GM18867 (cell line): ENCODE results near the gene NGEF.
"Not testable (repeated sequence)": the region's sequence is repeated elsewhere in the genome, so short reads cannot be mapped to it uniquely, and the experiment has no call there.

Source experiments
- ATAC-seq: cut with Tn5 transposase; IDR thresholded peaks from one replicate; pipeline ENCODE4 v1.9.1; 2021; ENCODE audit warnings: mild to moderate bottlenecking, moderate library complexity; ENCODE audit not compliant: unreplicated experiment

The NGEF gene

DNA sequence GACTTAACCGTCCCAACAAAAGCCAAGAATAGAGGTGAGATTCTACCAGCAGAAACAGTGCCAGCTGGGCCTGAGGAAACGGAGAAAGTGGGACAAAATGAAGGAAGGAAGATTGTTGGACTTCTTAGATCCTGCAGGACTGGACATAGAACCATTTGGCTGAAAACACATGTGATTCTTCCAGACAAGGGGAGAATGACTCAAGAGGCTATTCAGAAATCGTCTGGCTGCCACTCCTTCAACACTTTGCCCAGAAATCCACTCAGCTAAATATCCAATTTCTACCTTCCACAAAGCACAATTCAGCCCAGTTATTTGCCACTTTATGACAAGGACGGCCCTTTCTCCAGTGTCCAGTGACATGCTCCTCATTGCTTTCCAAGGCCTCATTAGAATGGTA lies 81.4 kb downstream of the NGEF start:
- no peak for ATAC-seq

DNA sequence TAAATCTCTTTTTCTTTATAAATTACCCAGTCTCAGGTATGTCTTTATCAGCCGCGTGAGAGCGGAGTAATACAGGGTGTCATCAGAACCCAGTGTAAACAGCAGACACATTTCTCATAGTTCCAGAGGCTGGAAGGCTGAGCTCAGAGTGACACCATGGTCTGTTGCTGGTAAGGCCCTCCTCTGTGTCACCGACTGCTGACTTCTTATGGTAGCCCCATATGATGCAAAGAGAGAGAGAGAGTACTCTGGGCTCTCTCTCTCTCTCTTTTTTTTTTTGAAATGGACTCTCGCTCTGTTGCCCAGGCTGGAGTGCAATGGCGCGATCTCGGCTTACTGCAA lies 83.0 kb downstream of the NGEF start:
- no peak for ATAC-seq

DNA sequence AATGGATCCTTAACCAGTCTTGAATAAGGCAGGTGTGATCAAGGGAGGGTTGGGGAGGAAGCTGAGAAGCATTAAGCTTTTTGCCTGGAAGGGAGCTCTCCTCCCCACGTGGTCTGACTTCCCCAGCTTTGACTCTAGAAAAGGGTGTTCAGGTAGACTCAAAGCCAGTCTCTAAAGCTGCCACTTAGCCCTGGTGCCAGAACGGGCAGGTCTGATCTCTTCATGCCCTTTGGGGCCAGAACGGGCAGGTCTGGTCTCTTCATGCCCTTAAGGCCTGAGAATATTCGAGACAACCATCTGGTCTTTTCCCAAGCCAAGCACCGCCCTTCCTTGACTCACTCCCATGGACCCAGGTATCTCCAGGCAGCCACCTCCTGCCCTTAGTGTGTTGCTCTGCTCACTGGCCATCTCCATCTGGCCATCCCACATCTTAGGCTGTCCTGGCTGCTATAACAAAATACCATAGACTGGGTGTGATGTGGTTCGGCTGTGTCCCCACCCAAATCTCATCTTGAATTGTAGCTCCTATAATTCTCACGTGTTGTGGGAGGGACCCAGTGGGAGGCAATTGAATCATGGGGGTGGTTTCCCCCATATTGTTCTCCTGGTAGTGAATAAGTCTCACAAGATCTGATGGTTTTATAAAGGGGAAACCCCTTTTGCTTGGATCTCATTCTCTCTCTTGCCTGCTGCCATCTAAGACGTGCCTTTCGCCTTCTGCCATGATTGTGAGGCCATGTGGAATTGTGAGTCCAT lies 83.6 kb downstream of the NGEF start:
- ATAC-seq = no peak

DNA sequence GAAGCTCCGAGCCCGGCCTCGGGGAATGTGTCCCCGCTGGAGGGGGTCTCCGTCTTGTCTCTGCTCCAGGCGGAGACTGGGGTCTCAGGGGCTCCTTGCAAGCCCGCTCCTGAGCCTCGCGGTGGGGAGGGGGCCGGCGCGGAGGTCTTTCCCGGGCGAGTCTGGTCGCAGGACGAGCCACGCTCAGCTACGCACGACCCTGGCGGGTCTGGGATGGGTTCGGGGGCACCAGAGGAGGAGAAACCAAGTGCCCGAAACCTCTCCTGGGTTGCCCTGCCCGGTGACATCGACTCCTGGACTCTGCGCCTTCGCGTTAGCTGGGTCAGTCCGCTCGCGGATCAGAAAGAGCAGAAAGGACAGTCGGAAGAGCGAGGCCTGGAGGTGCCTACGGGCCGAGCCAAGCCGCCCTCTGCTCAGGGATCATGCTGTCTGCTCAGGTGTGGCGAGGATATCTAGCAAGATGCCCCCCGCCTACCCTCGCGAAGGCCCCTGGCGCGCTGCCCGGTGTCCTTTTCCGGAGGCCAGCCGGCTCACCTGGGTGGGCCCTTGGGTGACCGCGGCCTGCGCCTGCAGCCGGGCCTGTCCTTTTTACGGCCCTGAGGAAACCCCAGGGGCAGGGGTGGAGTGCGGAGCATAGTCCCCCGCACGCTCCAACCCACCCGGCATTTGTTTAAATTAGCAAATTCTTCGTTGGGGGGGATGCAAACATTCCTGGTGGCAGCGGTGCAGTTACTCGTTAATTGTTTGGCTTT lies 84.3 kb downstream of the NGEF start:
- ATAC-seq = no peak

DNA sequence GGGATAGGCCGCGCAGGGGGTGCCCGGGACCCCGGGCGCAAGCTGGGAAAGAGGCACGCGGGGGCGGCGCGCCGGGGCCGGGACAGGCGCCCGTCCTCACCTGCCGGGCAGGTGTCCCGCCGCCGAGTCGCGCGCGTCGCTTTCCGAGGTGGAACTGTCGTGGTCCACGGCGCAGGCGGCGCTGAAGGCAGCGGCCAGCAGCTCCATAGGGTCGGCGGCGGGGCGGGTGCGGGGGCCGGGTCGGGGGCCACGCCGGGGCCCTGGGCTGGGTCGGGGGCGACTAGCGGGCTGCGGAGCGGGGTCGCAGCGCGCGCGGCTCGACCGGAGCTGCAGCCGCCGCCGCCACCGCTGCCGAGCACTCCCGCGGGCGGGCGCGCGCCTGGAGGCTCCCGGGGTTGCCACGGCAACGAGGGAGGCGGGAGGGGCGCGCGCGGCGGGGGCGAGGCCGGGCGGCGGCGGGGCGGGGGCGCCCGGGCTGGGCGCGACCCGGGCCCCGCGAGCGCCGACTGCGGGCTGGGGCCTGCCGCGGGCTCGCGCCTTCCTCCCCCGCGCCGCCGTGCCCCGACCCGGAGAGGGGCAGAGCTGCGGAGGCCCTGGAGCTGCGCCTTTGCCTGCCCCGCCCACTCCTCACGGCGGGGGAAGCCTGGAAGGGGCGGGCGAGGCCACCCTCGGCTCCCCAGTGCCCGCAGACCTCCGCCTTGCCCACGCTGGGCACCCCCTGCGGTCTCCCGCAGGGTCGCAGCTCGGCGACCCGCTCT lies 85.1 kb downstream of the NGEF start:
- ATAC-seq = no peak

DNA sequence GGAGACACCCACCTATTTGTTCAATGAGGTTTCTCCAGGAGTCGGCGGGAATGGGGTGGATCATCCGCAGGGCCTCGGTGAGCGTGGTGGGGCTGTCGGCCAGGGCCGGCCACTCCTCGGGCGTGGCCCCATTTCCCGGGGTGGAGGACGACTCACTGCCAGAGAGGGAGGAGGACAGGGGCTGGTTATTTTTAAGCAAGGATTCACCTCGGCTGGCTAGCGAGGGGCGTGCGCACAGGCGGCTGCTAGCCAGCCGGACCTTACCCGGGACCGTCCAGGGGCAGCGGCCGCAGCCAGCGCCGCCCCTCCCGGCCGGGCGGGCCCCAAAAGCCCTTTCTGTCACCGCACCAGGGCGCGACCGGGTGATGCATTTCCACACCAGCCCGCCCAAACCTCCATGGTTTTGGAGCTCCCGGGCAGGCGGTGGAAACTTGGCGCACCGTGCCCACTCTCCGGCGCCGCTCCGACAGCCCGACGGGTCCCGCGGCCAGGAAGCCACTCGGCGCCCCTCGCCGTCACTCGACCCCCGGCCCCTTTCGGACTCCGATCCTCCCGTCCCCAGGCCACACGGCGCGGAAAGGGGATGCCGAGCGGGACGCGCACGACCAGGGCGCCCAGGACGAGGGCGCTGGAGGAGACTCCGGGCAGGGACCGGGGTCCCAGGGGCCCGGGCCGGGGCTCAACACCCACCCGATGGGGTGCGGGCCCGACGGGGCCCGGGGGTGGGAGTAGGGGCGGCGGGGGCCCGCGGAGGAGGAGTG lies 85.8 kb downstream of the NGEF start:
- no peak for ATAC-seq

DNA sequence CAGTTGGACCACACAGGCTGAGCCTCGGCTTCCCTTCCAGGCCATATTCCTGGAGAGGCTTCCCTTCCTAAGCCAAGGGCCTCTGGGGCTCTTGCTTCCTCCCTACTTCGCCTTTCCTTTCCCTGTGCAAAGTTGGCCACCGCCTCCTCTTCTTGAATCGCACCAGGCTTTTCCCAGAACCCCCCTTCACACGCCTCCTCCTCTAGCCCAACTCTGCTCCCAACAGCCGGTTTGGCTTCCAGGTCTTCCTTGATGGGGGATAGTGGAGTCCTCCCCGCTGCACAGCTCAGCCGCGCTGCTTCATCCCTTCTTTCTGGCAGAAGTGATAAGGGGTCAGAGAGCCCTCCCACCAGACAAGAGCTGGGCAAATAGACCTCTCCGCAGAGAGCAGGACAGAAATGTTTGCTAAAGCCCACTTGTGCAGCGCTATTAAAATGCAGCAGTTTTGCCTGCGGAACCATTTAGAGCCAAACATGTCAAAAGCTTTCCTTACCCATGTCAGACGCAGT lies 86.6 kb downstream of the NGEF start:
- ATAC-seq = no peak

DNA sequence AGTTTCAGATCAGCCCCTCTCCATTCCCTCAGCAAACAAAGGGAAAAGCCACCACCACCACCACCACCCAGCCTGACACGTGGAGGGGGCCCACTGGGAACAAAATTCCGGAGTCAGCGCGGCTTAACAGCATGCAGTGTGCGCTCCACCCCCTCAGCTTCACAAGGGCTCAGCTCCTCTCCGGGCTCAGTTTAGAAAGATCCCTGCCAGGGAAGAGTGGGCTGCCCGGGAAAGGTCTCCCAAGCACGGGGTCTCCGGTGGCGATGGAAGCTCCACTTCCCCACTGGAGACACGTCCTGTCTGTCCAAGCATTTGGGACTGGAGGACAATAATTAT lies 87.3 kb downstream of the NGEF start:
- no peak for ATAC-seq

DNA sequence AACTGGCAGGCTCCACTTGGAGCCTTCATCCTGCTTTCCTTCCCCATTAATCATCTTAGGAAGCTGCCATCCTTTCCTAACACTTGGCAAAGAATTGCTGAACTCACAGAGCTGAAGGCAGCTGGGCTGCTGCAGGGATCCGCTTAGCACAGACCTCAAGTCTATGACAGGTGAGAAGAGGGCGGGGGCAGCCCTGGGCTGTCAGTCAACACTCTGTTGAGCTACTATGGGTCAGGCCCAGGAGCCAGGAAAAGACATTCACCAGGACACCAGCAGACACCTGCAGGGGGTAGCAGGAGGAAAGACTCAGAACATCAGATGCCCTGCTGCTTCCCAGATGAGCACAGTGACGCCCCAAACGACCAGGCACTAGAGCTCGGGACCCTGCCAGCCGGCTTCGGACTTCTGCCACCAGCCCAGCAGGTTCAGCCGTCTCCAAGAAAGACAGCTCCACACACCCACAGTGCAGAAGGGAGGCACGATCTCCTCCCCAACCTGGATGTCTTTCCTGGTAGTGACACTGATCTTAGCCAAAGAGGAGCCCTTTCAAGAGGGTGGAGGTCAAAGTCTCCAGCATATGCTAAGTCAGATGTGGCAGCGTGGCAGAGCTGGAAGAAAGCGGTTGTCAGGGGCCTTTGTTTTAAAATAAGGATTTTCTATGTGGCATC lies 87.8 kb downstream of the NGEF start:
- no peak for ATAC-seq

DNA sequence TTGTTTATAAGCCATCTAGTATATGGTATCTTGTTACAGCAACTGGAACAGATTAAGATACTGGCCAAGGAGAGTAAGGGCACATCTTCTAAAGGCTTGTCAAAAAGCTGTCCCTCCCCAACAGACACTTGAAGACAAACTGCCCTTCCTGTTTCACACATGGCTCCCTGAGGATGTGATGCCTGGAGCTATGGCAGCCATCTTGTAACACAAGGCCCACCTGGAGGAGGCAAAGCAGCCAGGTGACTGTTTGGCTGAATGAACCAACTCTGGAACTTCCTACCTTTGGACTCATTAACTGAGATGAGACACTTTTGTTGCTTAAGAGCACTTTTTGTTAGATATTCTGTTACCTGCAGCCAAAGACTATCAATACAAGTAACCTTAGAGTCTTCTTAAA lies 88.6 kb downstream of the NGEF start:
- ATAC-seq = no peak

DNA sequence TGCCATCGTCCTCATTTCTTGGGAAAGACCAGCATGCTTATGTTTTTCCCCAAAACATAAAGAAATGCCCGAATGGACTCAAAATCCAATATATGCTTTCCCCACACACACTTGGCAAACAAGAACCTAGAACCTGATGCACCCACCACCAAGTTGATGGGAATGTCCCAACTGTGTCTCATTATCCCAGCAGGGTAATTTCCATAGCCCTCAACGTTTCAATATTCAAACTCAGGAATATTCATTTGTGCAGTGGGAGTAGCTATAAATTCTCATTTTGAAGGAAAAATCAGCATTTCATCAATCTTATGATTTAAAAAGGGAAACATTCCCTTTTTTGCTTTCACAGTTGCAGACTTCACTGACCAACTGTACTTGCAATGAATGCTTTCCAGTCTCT lies 92.3 kb downstream of the NGEF start:
- ATAC-seq = no peak

DNA sequence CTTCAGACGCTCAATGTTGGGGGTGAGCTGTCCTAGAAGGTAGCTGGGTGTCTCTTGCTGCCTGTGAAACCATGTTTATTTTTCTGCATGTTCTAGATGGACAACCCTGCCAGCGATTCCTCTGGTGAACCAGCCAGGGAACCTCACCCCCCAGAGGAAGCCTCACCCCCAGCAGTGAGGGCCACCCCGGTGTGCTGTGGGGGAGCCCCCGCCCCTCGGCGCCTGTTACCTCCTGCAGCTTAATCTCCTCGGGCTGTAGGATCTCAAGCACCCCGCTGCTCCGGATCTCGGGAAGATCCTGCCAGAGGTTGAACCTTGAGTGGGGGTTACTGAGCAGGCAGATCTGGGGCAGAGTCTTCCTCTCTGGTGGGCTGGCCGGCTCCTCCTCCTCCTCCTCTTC lies 93.0 kb downstream of the NGEF start:
- no peak for ATAC-seq

DNA sequence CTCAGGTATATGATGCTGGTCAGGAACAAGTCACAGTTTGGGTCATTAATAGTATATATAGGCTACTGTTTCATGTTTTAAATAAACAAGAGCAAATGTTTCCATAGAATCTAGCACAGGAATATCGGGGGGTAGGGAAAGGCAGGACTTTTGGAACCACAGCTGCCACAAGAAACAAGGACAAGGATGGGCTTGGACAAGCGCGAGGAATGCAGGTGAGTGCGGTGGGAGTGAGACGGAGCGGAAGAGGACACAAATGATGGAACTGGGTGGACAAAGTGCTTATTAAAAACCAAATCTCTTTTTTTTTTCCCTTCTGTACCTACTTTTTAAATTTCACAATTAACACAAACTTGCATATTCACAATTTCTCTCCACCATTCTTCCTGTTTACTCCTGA lies 93.9 kb downstream of the NGEF start:
- ATAC-seq = no peak

DNA sequence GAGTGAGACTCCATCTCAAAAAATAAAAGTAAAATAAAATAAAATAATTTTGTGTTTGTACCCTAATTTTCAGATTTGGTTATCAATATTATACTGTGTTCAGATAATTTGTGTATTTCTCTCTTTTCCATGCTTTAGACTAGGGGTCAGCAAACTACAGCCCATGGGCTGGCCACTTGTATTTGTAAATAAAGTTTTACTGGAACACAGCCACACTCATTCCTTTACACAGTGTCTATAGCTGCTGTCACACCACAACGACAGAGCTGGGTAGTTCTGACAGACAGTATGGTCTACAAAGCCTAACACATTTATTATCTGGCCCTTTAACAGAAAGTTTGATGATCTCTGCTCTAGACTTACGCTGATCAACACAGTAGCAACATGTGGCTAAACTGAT lies 99.2 kb downstream of the NGEF start:
- ATAC-seq = no peak

DNA sequence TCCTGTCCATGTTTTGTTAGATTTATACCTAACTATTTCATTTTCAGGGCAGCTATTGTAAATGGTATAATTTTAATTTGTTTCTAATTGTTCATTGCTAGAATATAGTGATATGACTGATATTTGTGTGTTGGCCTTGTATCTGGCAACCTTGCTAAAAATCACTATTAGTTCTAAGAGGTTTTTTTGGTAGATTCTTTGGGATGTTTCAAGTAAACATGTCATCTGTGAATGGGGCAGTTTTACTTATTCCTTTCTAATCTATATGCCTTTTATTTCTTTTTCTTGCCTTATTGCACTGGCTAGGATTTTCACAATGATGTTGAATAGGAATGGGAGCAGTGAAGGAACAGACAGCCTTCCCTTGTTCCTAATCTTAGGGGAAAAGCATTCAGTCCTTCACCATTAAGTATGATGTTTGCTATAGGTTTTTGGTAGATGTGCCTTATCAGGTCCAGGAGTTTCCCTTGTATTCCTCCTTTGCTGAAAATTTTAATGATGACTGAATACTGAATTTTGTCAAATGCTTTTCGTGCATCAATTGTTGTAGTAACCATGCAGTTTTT lies 101.3 kb downstream of the NGEF start:
- ATAC-seq = no peak

DNA sequence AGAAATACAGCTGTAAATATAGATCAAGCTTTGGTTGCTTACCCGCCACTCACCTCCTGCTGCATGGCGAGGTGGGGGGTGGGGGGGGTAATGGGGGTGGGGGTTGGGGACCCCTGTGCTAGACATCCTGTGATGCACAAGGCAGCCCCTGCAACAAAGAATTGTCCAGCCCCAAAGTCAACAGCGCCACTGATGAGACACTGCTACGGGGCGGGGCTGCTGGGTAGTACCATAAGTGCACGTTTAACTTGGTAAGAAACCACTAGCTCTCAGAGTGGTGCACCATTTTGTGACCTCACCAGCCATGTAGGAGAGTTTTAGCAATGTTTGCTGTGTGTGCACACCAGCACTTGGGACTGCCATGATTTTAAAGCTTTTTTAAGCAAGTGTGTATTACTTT lies 102.7 kb downstream of the NGEF start:
- no peak for ATAC-seq

DNA sequence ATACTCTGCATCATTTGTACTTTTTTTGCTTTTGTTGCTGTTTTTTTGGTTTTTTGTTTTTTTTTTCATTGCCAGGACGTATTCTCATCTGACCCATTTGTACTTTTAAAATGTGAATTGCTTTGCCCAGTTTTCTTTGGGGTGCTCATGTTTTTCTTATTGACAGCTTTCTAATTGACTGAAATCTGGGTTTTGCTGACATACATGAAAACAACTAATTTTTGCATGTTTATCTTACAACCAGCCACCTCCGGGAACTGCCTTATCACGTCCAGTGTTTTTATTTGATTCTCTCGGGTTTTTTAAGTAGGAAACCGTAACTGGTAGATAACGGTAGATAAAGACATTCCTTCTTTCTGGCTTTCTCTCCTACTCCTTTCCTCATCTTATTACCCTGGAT lies 104.4 kb downstream of the NGEF start:
- no peak for ATAC-seq

DNA sequence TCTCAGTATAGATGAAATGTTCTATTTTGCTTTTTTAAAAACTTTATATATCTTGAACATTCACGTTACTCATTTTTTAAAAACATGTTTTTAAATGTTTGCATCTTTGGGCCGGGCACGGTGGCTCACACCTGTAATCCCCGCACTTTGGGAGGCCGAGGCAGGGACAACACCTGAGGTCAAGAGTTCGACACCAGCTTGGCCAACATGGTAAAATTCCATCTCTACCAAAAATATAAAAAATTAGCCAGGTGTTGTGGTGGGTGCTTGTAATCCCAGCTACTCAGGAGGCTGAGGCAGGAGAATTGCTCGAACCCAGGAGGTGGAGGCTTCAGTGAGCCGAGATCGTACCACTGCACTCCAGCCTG lies 105.4 kb downstream of the NGEF start:
- ATAC-seq = not testable (repeated sequence)

DNA sequence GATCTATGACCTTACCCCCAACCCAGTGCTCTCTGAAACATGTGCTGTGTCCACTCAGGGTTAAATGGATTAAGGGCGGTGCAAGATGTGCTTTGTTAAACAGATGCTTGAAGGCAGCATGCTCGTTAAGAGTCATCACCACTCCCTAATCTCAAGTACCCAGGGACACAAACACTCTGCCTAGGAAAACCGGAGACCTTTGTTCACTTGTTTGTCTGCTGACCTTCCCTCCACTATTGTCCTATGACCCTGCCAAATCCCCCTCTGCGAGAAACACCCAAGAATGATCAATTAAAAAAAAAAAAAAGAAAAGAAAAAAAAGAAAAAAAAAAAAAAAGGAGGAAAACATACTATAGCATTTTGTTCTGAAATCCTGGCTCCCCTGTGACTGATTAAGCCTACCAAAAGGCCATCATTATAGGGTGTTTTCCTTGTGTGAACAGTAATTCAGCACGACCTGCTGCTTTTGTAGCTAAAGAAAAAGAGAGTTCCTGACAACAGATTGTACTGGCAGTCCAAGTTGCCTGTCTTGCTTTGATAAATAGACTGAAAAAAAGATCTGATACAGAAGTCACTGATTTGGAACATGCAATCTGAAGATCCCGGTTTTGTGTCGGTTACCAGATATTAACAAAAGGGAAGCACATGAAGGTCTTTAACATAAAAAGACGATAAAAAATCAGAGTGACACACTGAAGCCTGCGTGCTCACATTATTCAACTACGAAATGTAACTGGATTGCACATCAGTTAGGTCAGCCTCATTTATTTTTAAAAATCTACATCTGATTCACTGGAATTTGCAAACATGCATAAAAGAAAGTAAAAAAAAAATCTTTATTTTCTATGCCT lies 106.0 kb downstream of the NGEF start:
- ATAC-seq = not testable (repeated sequence)
